Measurements from ENCODE around the gene CLDN3. TPM values are rescaled to one million over a fixed set of nuclear protein-coding genes. Genes with fewer than 3 reads are reported as not detected.
"Not testable (repeated sequence)": the region's sequence is repeated elsewhere in the genome, so short reads cannot be mapped to it uniquely, and the experiment has no call there.

The CLDN3 gene
- total RNA-seq, 2 donors from 2014 or later, result not detected

DNA sequence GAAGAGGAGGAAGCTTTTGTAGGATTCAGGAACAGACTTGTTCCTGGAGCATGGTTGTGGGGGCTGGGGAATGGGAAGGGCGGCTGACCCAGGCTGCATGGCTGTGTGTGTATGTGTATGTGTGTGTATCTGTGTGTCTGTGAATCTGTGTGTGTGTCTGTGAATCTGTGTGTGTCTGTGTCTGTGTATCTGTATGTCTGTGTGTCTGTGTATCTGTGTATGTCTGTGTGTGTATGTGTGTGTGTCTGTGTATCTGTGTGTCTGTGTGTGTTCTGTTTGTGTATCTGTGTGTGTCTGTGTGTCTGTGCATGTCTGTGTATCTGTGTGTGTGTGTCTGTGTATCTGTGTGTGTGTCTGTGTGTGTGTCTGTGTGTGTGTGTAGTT, 44.0 kb downstream of the CLDN3 start:
- Mint-ChIP-seq H3K27ac (no peak overlapping the region), H3K36me3 (no peaks in the 10 kb centered on the region), H3K9me3 (no peaks in the 10 kb centered on the region)
- no peak for DNase-seq (ENCODE audit: low spot score in 2 of 2)
- ATAC-seq, result peak; percentile 41 to 61

DNA sequence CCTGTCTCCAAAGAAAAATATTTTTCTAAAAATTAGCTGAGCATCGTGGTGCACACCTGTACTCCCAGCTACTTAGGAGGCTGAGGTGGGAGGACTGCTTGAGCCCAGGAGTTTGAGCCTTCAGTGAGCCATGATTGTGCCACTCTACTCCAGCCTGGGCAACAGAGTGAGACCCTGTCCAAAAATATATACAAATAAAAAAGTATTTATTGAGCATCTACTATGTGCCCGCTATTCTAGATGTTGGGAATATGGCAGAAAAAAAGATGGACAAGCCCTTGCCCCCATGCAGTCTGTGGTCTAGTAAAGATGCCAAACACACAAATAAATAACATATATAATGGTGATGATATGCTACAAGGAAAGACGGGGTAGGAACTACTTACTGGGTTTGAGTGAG, 46.3 kb downstream of the CLDN3 start:
- H3K9me3 Mint-ChIP-seq, result no peaks in the 10 kb centered on the region
- no peak for DNase-seq (ENCODE audit: low spot score in 2 of 2)
- no peak overlapping the region for H3K27ac Mint-ChIP-seq
- no peaks in the 10 kb centered on the region for H3K36me3 Mint-ChIP-seq
- no peak for ATAC-seq

GRCh38 chr7:73722785-73723184, 47.3 kb downstream of the CLDN3 start:
- H3K9me3 Mint-ChIP-seq, result no peaks in the 10 kb centered on the region
- no peak overlapping the region for H3K27ac Mint-ChIP-seq
- no peaks in the 10 kb centered on the region for H3K36me3 Mint-ChIP-seq
- no peak for DNase-seq (ENCODE audit: low spot score in 2 of 2)
- ATAC-seq, result no peak

GRCh38 chr7:73722182-73722581, 47.9 kb downstream of the CLDN3 start:
- H3K9me3 Mint-ChIP-seq, result not testable (repeated sequence)

DNA sequence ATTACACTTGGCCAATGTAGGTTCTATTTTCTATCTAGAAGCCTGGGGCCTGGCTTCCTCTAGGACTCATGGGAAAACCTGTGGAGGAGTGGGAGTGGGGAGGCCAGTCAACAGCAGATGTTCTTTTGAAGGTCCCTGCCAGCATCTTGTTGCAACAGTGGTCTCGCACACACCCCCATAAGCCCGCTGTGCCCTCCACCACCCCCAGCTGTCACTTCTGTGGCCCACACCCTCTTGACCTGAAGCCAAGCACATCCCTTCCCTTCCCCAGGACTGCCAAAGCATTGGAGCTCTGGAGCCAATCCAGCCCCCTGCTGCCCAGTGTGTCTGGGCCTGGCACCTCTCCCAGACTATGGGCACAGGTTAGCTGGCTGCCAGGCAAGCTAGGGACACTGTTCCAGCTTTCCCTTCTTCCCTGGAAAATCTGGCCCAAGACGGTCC, 48.7 kb downstream of the CLDN3 start:
- no peaks in the 10 kb centered on the region for H3K9me3 Mint-ChIP-seq
- ATAC-seq, result no peak
- H3K27ac Mint-ChIP-seq, result no peak overlapping the region
- no peaks in the 10 kb centered on the region for H3K36me3 Mint-ChIP-seq
- DNase-seq (ENCODE audit: low spot score in 2 of 2), result no peak

More at GRCh38 chr7:73722182-73722581, 47.9 kb downstream of the CLDN3 start:
- not testable (repeated sequence) for ATAC-seq; H3K27ac Mint-ChIP-seq; DNase-seq (ENCODE audit: low spot score in 2 of 2); H3K36me3 Mint-ChIP-seq

- not testable (repeated sequence) for H3K36me3 Mint-ChIP-seq; DNase-seq (ENCODE audit: low spot score in 2 of 2); ATAC-seq; H3K9me3 Mint-ChIP-seq
- peak overlapping the region in 1 of 2 donors; percentile 65 for H3K27ac Mint-ChIP-seq
Observed at GRCh38 chr7:73720443-73720842, 49.6 kb downstream of the CLDN3 start.

GRCh38 chr7:73719806-73720169, 50.3 kb downstream of the CLDN3 start:
- Mint-ChIP-seq H3K9me3 (no peaks in the 10 kb centered on the region), H3K27ac (no peak overlapping the region), H3K36me3 (no peaks in the 10 kb centered on the region)
- DNase-seq (ENCODE audit: low spot score in 2 of 2), result no peak
- no peak for ATAC-seq

Other genes starting within 250 kb of the CLDN3 start
- gene BAZ1B, start 248.0 kb downstream of the CLDN3 start, total RNA-seq, result 10 to 100 TPM; 76.0 to 90.8 TPM
- gene BCL7B, start 212.6 kb downstream of the CLDN3 start, total RNA-seq, result 10 to 100 TPM; 51.5 to 60.1 TPM
- gene TBL2, start 191.7 kb downstream of the CLDN3 start, total RNA-seq, result 10 to 100 TPM; 33.3 to 35.2 TPM
- gene MLXIPL, start 145.7 kb downstream of the CLDN3 start, total RNA-seq, result not detected
- gene VPS37D, start 102.4 kb downstream of the CLDN3 start, total RNA-seq, result under 1 TPM in 1 of 2 donors, not detected in 1; 0.95 TPM
- 1 to 10 TPM; 3.7 to 7.5 TPM for gene DNAJC30, start 86.8 kb downstream of the CLDN3 start, total RNA-seq
- 10 to 100 TPM; 91.8 to 97.9 TPM for gene BUD23, start 86.7 kb downstream of the CLDN3 start, total RNA-seq
- 10 to 100 TPM in 1 of 2 donors, 1 to 10 TPM in 1; 8.8 to 14.0 TPM for gene STX1A, start 50.6 kb downstream of the CLDN3 start, total RNA-seq
- 10 to 100 TPM; 17.3 to 18.1 TPM for gene ABHD11, start 31.5 kb downstream of the CLDN3 start, total RNA-seq
- gene CLDN4, start 60.7 kb upstream of the CLDN3 start, total RNA-seq, result under 1 TPM; 0.10 to 0.57 TPM
- gene METTL27, start 72.2 kb upstream of the CLDN3 start, total RNA-seq, result 1 to 10 TPM in 1 of 2 donors, under 1 TPM in 1; 0.50 to 3.4 TPM
- not detected for gene TMEM270, start 90.9 kb upstream of the CLDN3 start, total RNA-seq

Data from activated naive CD4-positive, alpha-beta T cell treated with anti-CD3 and anti-CD28 coated beads, Interleukin-2, amount 50 U/mL, for 72 hours (primary cell).